ENCODE measurements around the gene OSER1. TPM values are rescaled to one million over a fixed set of nuclear protein-coding genes. Genes with fewer than 3 reads are reported as not detected.

OSER1 gene
- total and polyA plus RNA-seq, 2 of the 8 experiments (the other 6 are each of a cell fraction or from before 2014, with no cell fraction given), result 24.5 to 31.8 TPM

DNA sequence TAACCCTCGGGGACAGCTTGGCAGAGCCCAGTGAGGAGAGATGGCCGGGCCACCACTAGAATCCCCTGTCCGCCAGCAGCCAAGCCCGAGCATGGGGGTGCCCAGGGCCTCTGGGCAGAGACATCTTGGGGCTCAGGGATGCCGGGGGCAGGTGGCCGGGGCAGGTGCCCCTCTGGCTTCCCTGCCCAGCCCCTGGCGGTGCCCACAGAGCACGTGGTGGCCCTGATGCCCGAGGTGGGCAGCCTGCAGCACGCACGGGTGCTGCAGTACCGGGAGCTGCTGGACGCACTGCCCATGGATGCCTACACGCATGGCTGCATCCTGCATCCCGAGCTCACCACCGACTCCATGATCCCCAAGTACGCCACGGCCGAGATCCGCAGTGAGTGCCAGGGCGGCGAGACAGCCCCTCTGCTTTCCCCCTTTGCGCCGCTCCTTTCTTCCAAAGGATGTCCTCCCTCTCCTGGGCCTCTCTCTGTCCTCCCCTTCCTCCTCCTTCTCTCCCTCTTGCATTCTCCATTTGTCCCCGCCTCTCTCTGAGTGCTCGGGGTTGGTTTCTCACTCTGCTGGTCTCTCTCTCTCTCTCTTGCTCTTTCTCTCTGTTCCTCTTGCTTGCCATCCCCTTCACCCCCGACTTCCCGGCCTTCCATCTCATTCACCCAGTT is 47.8 kb upstream of the OSER1 start:
- Histone ChIP-seq H3K36me3 (ENCODE audit: control insufficient read depth in 2 of 4, insufficient read depth in 4 of 4, low read length in 3 of 4) (no peaks in the 10 kb centered on the region; a peak in 1 of 8 replicates), H3K14ac (ENCODE audit: insufficient read length) (no peak overlapping the region), H3K4me1 (replicated peaks in 1 of 4; ENCODE audit: control insufficient read depth in 3 of 4, insufficient read depth in 4 of 4, low read length in 3 of 4) (peaks cover 0 to 6% (median 1%) of the 10 kb centered on the region in 4 experiments; a peak in 4 of 7 replicates), H4K5ac (ENCODE audit: insufficient read length, low read depth, low read length) (no peak overlapping the region), H3K23ac (ENCODE audit: insufficient read length) (no peak overlapping the region), H3K23me2 (ENCODE audit: low read depth, low read length) (no peaks in the 10 kb centered on the region), H3K27me3 (replicated peaks in 1 of 4; ENCODE audit: control insufficient read depth in 3 of 4, extremely low read depth in 1 of 4, insufficient read depth in 3 of 4, low read length in 3 of 4) (no peaks in the 10 kb centered on the region; a peak in 1 of 7 replicates), H3K4me3 (ENCODE audit: extremely low read depth in 1 of 4, insufficient read depth in 2 of 4, low read depth in 3 of 4, low read length in 4 of 4) (no peak overlapping the region), H3K79me2 (ENCODE audit: control insufficient read depth in 1 of 2, insufficient read depth in 2 of 2, low read length in 2 of 2) (no peaks in the 10 kb centered on the region), H2BK20ac (ENCODE audit: low read length) (no peak overlapping the region), H3K4ac (replicated peaks; ENCODE audit: insufficient read length, low read depth, low read length) (no peak overlapping the region), H2BK15ac (ENCODE audit: low read length) (no peak overlapping the region), H3K9ac (replicated peaks in 1 of 4; ENCODE audit: extremely low read depth in 1 of 4, low read depth in 3 of 4, low read length in 3 of 4) (no peak overlapping the region), H3K27ac (ENCODE audit: low read depth, low read length) (no peak overlapping the region), H3K4me2 (ENCODE audit: insufficient read depth in 1 of 2, low read depth in 2 of 2, low read length in 2 of 2) (no peak overlapping the region), H2BK12ac (ENCODE audit: low read depth, low read length) (no peak overlapping the region), H2BK120ac (replicated peaks; ENCODE audit: low read depth, low read length) (no peak overlapping the region), H2AK5ac (ENCODE audit: low read depth, low read length) (no peak overlapping the region), H3K9me3 (ENCODE audit: insufficient read depth in 2 of 2, low read depth in 1 of 2, low read length in 1 of 2) (no peaks in the 10 kb centered on the region), H3K56ac (replicated peaks; ENCODE audit: insufficient read length, low read depth, low read length) (no peak overlapping the region), H4K20me1 (replicated peaks in 1 of 2; ENCODE audit: control insufficient read depth in 1 of 2, insufficient read depth in 2 of 2, low read length in 2 of 2) (peaks cover 0 to 3% of the 10 kb centered on the region in 2 experiments), H4K91ac (replicated peaks; ENCODE audit: insufficient read length, low read length) (no peak overlapping the region), H3K18ac (ENCODE audit: extremely low read depth, low read length) (no peak overlapping the region), H2BK5ac (ENCODE audit: low read depth, low read length) (no peak overlapping the region), H4K8ac (ENCODE audit: extremely low read depth, insufficient read depth, low read length) (no peak overlapping the region), H3K79me1 (ENCODE audit: low read depth, low read length) (no peaks in the 10 kb centered on the region), H2AFZ (ENCODE audit: low read length) (no peak overlapping the region)
- POLR2A ChIA-PET (ENCODE audit: partially characterized antibody), result no interaction called here
- 90% methylated on average over 26 of the region's 28 CpGs; no CpG with 5 or more reads in 1 of the 2 experiments for WGBS, 2 experiments (ENCODE audit: extremely low coverage in 1 of 2, insufficient coverage in 1 of 2, insufficient read length in 1 of 2, insufficient replicate concordance in 2 of 2, low coverage in 1 of 2, low lambda C conversion rate in 2 of 2, missing lambda C conversion rate in 1 of 2)
- DNase-seq (ENCODE audit: low read depth in 1 of 2, low spot score in 2 of 2), result no peak
- CTCF ChIA-PET (ENCODE audit: partially characterized antibody), result interaction anchor here (0.9 to 4.5 kb wide), 4 partner anchors 8 to 53 kb away, joined by 3 to 16 read pairs (median 4); partner anchors contain the start of gene GDAP1L1
- no peak for FAIRE-seq
- TF ChIP-seq KDM1A (IDR thresholded peaks at IDR 0.05; ENCODE audit: borderline replicate concordance, low read length), result no peak
- no peak for TF ChIP-seq GTF2F1 (IDR thresholded peaks at IDR 0.05; ENCODE audit: borderline replicate concordance, low read depth, low read length)
- TF ChIP-seq SRF (IDR thresholded peaks at IDR 0.05; ENCODE audit: low read depth, low read length), result no peak
- TF ChIP-seq, protein P1, sequence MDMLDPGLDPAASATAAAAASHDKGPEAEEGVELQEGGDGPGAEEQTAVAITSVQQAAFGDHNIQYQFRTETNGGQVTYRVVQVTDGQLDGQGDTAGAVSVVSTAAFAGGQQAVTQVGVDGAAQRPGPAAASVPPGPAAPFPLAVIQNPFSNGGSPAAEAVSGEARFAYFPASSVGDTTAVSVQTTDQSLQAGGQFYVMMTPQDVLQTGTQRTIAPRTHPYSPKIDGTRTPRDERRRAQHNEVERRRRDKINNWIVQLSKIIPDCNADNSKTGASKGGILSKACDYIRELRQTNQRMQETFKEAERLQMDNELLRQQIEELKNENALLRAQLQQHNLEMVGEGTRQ (IDR thresholded peaks at IDR 0.05; ENCODE audit: low read length), result no peak
- TF ChIP-seq ASH2L (IDR thresholded peaks at IDR 0.05; ENCODE audit: low read length), result no peak
